Karpas-422 (cell line): Measurements from ENCODE around the gene SHISA5. TPM values are rescaled to one million over a fixed set of nuclear protein-coding genes. Genes with fewer than 3 reads are reported as not detected.

Experiments
- DNase-seq: peaks from one replicate; pipeline ENCODE4 v3.0.0-alpha.2; 2015
- H2AFZ ChIP-seq: fragments of 200-600 bp; sonication (generic); 2 replicates; pipeline ENCODE4 v1.6.1; 2014; ENCODE audit warnings: antibody characterized with exemption, low read length, mixed read lengths
- H3K27ac ChIP-seq: fragments of 200-600 bp; sonication (generic); 2 replicates; pipeline ENCODE4 v1.5.1; 2014; ENCODE audit warnings: mild to moderate bottlenecking, low read length, moderate library complexity
- H3K27me3 ChIP-seq: fragments of 200-600 bp; sonication (generic); 2 replicates; pipeline ENCODE4 v1.6.1; 2014; ENCODE audit warnings: low read length, mixed read lengths
- H3K36me3 ChIP-seq: fragments of 200-600 bp; sonication (generic); 2 replicates; pipeline ENCODE4 v1.6.1; 2014; ENCODE audit warnings: low read length, mixed read lengths; ENCODE audit not compliant: insufficient read depth
- H3K4me1 ChIP-seq: fragments of 200-600 bp; sonication (generic); 2 replicates; pipeline ENCODE4 v1.6.1; 2014; ENCODE audit warnings: mild to moderate bottlenecking, low read length, mixed read lengths
- H3K4me2 ChIP-seq: fragments of 200-600 bp; sonication (generic); 2 replicates; pipeline ENCODE4 v1.6.1; 2014; ENCODE audit warnings: low read length, low read depth, mild to moderate bottlenecking; ENCODE audit not compliant: poor library complexity, severe bottlenecking
- H3K4me3 ChIP-seq: fragments of 200-600 bp; sonication (generic); 2 replicates; pipeline ENCODE4 v1.5.1; 2014; ENCODE audit warnings: mild to moderate bottlenecking, antibody characterized with exemption, low read length, mixed read lengths
- H3K79me2 ChIP-seq: fragments of 200-600 bp; sonication (generic); 2 replicates; pipeline ENCODE4 v1.6.1; 2014; ENCODE audit warnings: mild to moderate bottlenecking, low read length, mixed read lengths
- H3K9ac ChIP-seq: fragments of 200-600 bp; sonication (generic); 2 replicates; pipeline ENCODE4 v1.6.0; 2014; ENCODE audit warnings: low read length
- H3K9me2 ChIP-seq: fragments of 200-600 bp; sonication (generic), shearing (Covaris generic); replicated peaks from 2 replicates; pipeline ENCODE4 v1.6.0; 2014; ENCODE audit warnings: mild to moderate bottlenecking, low read length, moderate library complexity; ENCODE audit not compliant: insufficient read depth
- H3K9me3 ChIP-seq: fragments of 300-700, 200-600 bp; sonication (generic); 2 replicates; pipeline ENCODE4 v1.6.1; 2014; ENCODE audit warnings: low read length, mixed read lengths
- H4K20me1 ChIP-seq: fragments of 200-600 bp; sonication (generic); 2 replicates; pipeline ENCODE4 v1.6.1; 2014; ENCODE audit warnings: mild to moderate bottlenecking, antibody characterized with exemption, low read length, low read depth; ENCODE audit not compliant: insufficient read depth
- total RNA-seq: library from RNA; depleted of rRNA; stranded (reverse); fragments of >200 nt; shearing (Covaris generic); gene quantifications from 2 replicates; pipeline ENCODE4 v1.2.3, GENCODE V29; 2014; ENCODE audit warnings: low replicate concordance

SHISA5 gene
- total RNA-seq, 1 experiment from 2014 or later = 149 TPM

GRCh38 chr3:48544141-48544540, 40.2 kb upstream of the SHISA5 start:
- Histone ChIP-seq H3K27me3 (no peaks in the 10 kb centered on the region), H3K79me2 (no peaks in the 10 kb centered on the region), H3K4me2 (no peak overlapping the region), H3K4me3 (no peak overlapping the region), H2AFZ (no peak overlapping the region), H4K20me1 (no peaks in the 10 kb centered on the region), H3K9me2 (no peaks in the 10 kb centered on the region), H3K4me1 (no peaks in the 10 kb centered on the region), H3K27ac (no peak overlapping the region), H3K9ac (no peak overlapping the region), H3K36me3 (peaks cover 28% of the 10 kb centered on the region), H3K9me3 (no peaks in the 10 kb centered on the region)
- no peak for DNase-seq

GRCh38 chr3:48543271-48543866, 39.4 kb upstream of the SHISA5 start:
- no peak for DNase-seq
- Histone ChIP-seq H3K27ac (no peak overlapping the region), H3K36me3 (peaks cover 28% of the 10 kb centered on the region), H3K4me3 (no peak overlapping the region), H3K4me1 (no peaks in the 10 kb centered on the region), H2AFZ (no peak overlapping the region), H3K79me2 (no peaks in the 10 kb centered on the region), H3K9ac (no peak overlapping the region), H3K9me3 (no peaks in the 10 kb centered on the region), H3K9me2 (no peaks in the 10 kb centered on the region), H3K27me3 (no peaks in the 10 kb centered on the region), H4K20me1 (no peaks in the 10 kb centered on the region), H3K4me2 (no peak overlapping the region)

DNA sequence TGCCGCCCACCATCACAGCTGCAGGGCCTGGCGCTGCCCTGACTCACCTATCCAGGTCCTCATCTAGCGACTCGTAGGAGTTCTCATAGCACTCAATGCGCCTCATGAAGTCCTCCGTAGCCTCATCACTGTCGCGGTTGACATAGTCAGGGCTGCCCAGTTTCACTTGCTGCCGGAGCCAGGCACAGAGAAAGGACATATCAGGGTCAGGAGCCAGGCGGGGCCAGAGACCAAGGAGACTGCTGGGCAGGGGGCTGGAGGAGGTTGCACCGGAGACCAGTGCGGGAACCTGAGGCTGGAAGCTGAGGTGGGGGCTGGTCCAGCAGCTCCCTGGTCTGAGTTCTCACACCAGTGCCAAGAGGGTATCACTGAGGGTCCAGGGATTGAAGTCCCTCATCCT, 34.5 kb upstream of the SHISA5 start:
- Histone ChIP-seq H3K9ac (no peak overlapping the region), H3K4me3 (no peak overlapping the region), H4K20me1 (no peaks in the 10 kb centered on the region), H2AFZ (no peak overlapping the region), H3K4me2 (no peak overlapping the region), H3K36me3 (peaks cover 32% of the 10 kb centered on the region), H3K79me2 (no peaks in the 10 kb centered on the region), H3K4me1 (no peaks in the 10 kb centered on the region), H3K9me2 (no peaks in the 10 kb centered on the region), H3K27me3 (no peaks in the 10 kb centered on the region), H3K27ac (no peak overlapping the region), H3K9me3 (no peaks in the 10 kb centered on the region)
- DNase-seq = no peak

- Histone ChIP-seq H3K9ac (no peak overlapping the region), H3K9me2 (no peaks in the 10 kb centered on the region), H3K4me3 (no peak overlapping the region), H3K27me3 (no peaks in the 10 kb centered on the region), H3K79me2 (no peaks in the 10 kb centered on the region), H3K9me3 (no peaks in the 10 kb centered on the region), H2AFZ (no peak overlapping the region), H3K4me1 (no peaks in the 10 kb centered on the region), H3K4me2 (no peak overlapping the region), H3K36me3 (peaks cover 37% of the 10 kb centered on the region), H3K27ac (no peak overlapping the region), H4K20me1 (no peaks in the 10 kb centered on the region)
- no peak for DNase-seq
Observed at GRCh38 chr3:48536785-48537184, 32.8 kb upstream of the SHISA5 start.

- no peaks in the 10 kb centered on the region for H3K27me3 ChIP-seq
- no peaks in the 10 kb centered on the region for H3K79me2 ChIP-seq
- H2AFZ ChIP-seq = no peak overlapping the region
- no peak overlapping the region for H3K4me3 ChIP-seq
- no peaks in the 10 kb centered on the region for H4K20me1 ChIP-seq
- no peak overlapping the region for H3K4me2 ChIP-seq
- H3K4me1 ChIP-seq = no peaks in the 10 kb centered on the region
- no peak overlapping the region for H3K27ac ChIP-seq
- no peak overlapping the region for H3K9ac ChIP-seq
- peaks cover 37% of the 10 kb centered on the region for H3K36me3 ChIP-seq
- no peaks in the 10 kb centered on the region for H3K9me3 ChIP-seq
- no peak for DNase-seq
- H3K9me2 ChIP-seq = no peaks in the 10 kb centered on the region
Observed at GRCh38 chr3:48536116-48536515, 32.1 kb upstream of the SHISA5 start.

DNA sequence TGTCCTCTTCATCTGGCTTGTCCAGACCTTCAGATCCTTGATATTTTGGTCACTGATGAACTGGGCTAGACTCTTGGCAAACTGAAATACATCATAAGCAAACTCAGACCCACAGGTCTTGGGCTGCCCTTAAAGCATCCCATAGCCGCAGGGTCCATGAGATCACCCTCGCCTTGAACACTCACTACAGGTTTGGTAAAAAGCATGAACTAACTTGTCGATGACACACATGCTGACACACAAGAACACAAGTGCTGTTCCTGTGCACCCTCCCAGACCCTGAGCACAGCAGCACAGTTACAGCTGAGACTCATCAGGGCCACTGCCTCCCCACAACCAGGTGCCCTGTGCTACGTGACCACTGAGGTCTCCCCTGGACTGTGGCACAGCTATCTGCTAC, 31.6 kb upstream of the SHISA5 start:
- Histone ChIP-seq H3K9me3 (no peaks in the 10 kb centered on the region), H3K4me1 (no peaks in the 10 kb centered on the region), H3K4me3 (no peak overlapping the region), H3K9ac (no peak overlapping the region), H3K9me2 (no peaks in the 10 kb centered on the region), H3K4me2 (no peak overlapping the region), H2AFZ (no peak overlapping the region), H4K20me1 (no peaks in the 10 kb centered on the region), H3K36me3 (peaks cover 38% of the 10 kb centered on the region), H3K27ac (no peak overlapping the region), H3K27me3 (no peaks in the 10 kb centered on the region), H3K79me2 (no peaks in the 10 kb centered on the region)
- DNase-seq = no peak

- Histone ChIP-seq H3K4me3 (no peak overlapping the region), H3K9me3 (no peaks in the 10 kb centered on the region), H3K79me2 (no peaks in the 10 kb centered on the region), H3K9ac (no peak overlapping the region), H3K36me3 (peaks cover 37% of the 10 kb centered on the region), H3K27me3 (no peaks in the 10 kb centered on the region), H4K20me1 (no peaks in the 10 kb centered on the region), H3K4me1 (no peaks in the 10 kb centered on the region), H3K27ac (no peak overlapping the region), H3K4me2 (no peak overlapping the region), H2AFZ (no peak overlapping the region), H3K9me2 (no peaks in the 10 kb centered on the region)
- DNase-seq = no peak
Observed at GRCh38 chr3:48532977-48533337, 29.0 kb upstream of the SHISA5 start.

- no peaks in the 10 kb centered on the region for H3K9me3 ChIP-seq
- H3K36me3 ChIP-seq = peaks cover 38% of the 10 kb centered on the region
- no peak overlapping the region for H2AFZ ChIP-seq
- H4K20me1 ChIP-seq = no peaks in the 10 kb centered on the region
- no peak overlapping the region for H3K27ac ChIP-seq
- no peaks in the 10 kb centered on the region for H3K27me3 ChIP-seq
- H3K4me2 ChIP-seq = no peak overlapping the region
- no peaks in the 10 kb centered on the region for H3K9me2 ChIP-seq
- no peaks in the 10 kb centered on the region for H3K79me2 ChIP-seq
- no peaks in the 10 kb centered on the region for H3K4me1 ChIP-seq
- H3K4me3 ChIP-seq = no peak overlapping the region
- DNase-seq = no peak
- no peak overlapping the region for H3K9ac ChIP-seq
Observed at GRCh38 chr3:48532271-48532976, 28.4 kb upstream of the SHISA5 start.
